IMR-90 (cell line): Measurements from ENCODE around the gene ATG2A. TPM values are rescaled to one million over a fixed set of nuclear protein-coding genes. Genes with fewer than 3 reads are reported as not detected.

Experiments
- ATAC-seq: fragments of 200-7000 bp; cut with Tn5 transposase; 2 replicates; pipeline ENCODE4 v1.9.1; 2020; ENCODE audit warnings: low read depth, mild to moderate bottlenecking, moderate library complexity
- BruUV-seq: library from RNA; stranded (reverse); fragments of 400-500 nt; replicated peaks from 2 replicates; lab custom pipeline; 2021; lab: Mats Ljungman, UMichigan
- CTCF ChIA-PET: fragments of 300-600 bp; formaldehyde crosslinking; extraction: SDS; loops from one replicate; lab custom pipeline; 2021; ENCODE audit warnings: antibody characterized with exemption; lab: Yijun Ruan, JAX
- POLR2A ChIA-PET: fragments of 300-600 bp; sonication (Branson Sonifier 250); formaldehyde crosslinking; loops from one replicate; lab custom pipeline; 2022; ENCODE audit warnings: antibody characterized with exemption; ENCODE audit not compliant: unreplicated experiment; lab: Charles Lee
- DNase-seq: peaks from one replicate; pipeline ENCODE4 v3.0.0; 2013
- H2AFZ ChIP-seq: replicated peaks from 2 replicates; pipeline ENCODE3; 2013; ENCODE audit warnings: low read length, mild to moderate bottlenecking; ENCODE audit not compliant: poor library complexity
- H2AK5ac ChIP-seq: 2 replicates; pipeline ENCODE4 v1.6.1; 2013; ENCODE audit warnings: low read depth, low read length, inconsistent platforms
- H2AK9ac ChIP-seq: replicated peaks from 2 replicates; pipeline ENCODE3; 2013; ENCODE audit warnings: mild to moderate bottlenecking, low read depth, low read length, moderate library complexity; ENCODE audit not compliant: poor library complexity
- H2BK120ac ChIP-seq: 2 replicates; pipeline ENCODE4 v1.6.1; 2013; ENCODE audit warnings: low read depth, low read length, inconsistent platforms
- H2BK15ac ChIP-seq: 3 replicates; pipeline ENCODE4 v1.6.1; 2013; ENCODE audit warnings: low read depth, low read length, inconsistent platforms
- H2BK20ac ChIP-seq: 2 replicates; pipeline ENCODE4 v1.6.1; 2013; ENCODE audit warnings: low read depth, mild to moderate bottlenecking, inconsistent platforms, low read length, moderate library complexity
- H2BK5ac ChIP-seq: 2 replicates; pipeline ENCODE4 v1.6.1; 2013; ENCODE audit warnings: mild to moderate bottlenecking, low read depth, low read length, inconsistent platforms; ENCODE audit not compliant: poor library complexity, severe bottlenecking
- H3K14ac ChIP-seq: replicated peaks from 2 replicates; pipeline ENCODE4 v1.6.1; 2013; ENCODE audit warnings: low read depth, low read length, inconsistent platforms
- H3K18ac ChIP-seq: 2 replicates; pipeline ENCODE4 v1.6.1; 2013; ENCODE audit warnings: low read depth, low read length, control low read depth
- H3K23ac ChIP-seq: 2 replicates; pipeline ENCODE4 v1.6.1; 2013; ENCODE audit warnings: low read depth, low read length, inconsistent platforms
- H3K27ac ChIP-seq: 2 replicates; pipeline ENCODE4 v1.5.1; 2013; ENCODE audit warnings: mild to moderate bottlenecking, control low read depth, low read length; ENCODE audit not compliant: insufficient read depth
- H3K27me3 ChIP-seq: 2 replicates; pipeline ENCODE4 v1.6.1; 2013; ENCODE audit warnings: low read length; ENCODE audit not compliant: control insufficient read depth, insufficient read depth
- H3K36me3 ChIP-seq: 2 replicates; pipeline ENCODE4 v1.6.1; 2013; ENCODE audit warnings: low read length, mixed read lengths; ENCODE audit not compliant: control insufficient read depth, insufficient read depth
- H3K4ac ChIP-seq: 2 replicates; pipeline ENCODE4 v1.6.1; 2013; ENCODE audit warnings: low read depth, low read length, inconsistent platforms
- H3K4me1 ChIP-seq: 2 replicates; pipeline ENCODE4 v1.6.1; 2013; ENCODE audit warnings: low read length, mixed read lengths; ENCODE audit not compliant: control insufficient read depth, insufficient read depth
- H3K4me2 ChIP-seq: 2 replicates; pipeline ENCODE4 v1.6.1; 2013; ENCODE audit warnings: low read depth, mild to moderate bottlenecking, control low read depth, low read length, moderate library complexity
- H3K4me3 ChIP-seq: 2 replicates; pipeline ENCODE4 v1.5.1; 2013; ENCODE audit warnings: low read depth, mild to moderate bottlenecking, control low read depth, low read length, moderate library complexity; ENCODE audit not compliant: insufficient read depth
- H3K56ac ChIP-seq: 2 replicates; pipeline ENCODE4 v1.6.1; 2013; ENCODE audit warnings: low read length, inconsistent platforms; ENCODE audit not compliant: insufficient read depth; ENCODE audit errors: extremely low read depth
- H3K79me1 ChIP-seq, 2 experiments: 2 replicates each; pipeline ENCODE4 v1.6.1; 2013; ENCODE audit warnings: low read length in 2 of 2, inconsistent platforms in 1 of 2, low read depth in 1 of 2
- H3K9ac ChIP-seq: 2 replicates; pipeline ENCODE4 v1.6.1; 2013; ENCODE audit warnings: low read depth, low read length, control low read depth
- H3K9me1 ChIP-seq: 2 replicates; pipeline ENCODE4 v1.6.1; 2013; ENCODE audit warnings: low read length, inconsistent platforms; ENCODE audit not compliant: insufficient read depth
- H3K9me3 ChIP-seq: 2 replicates; pipeline ENCODE4 v1.6.1; 2013; ENCODE audit warnings: low read length; ENCODE audit not compliant: control insufficient read depth, insufficient read depth
- H4K20me1 ChIP-seq: 2 replicates; pipeline ENCODE4 v1.6.1; 2013; ENCODE audit warnings: low read length, inconsistent platforms; ENCODE audit not compliant: insufficient read depth
- H4K5ac ChIP-seq: 2 replicates; pipeline ENCODE4 v1.6.1; 2013; ENCODE audit warnings: mild to moderate bottlenecking, low read depth, low read length, control low read depth
- H4K8ac ChIP-seq, 2 experiments: 2 replicates each; pipeline ENCODE4 v1.6.1; 2013; ENCODE audit warnings: low read depth in 2 of 2, low read length in 2 of 2, control low read depth in 1 of 2, inconsistent platforms in 1 of 2
- H4K91ac ChIP-seq: 2 replicates; pipeline ENCODE4 v1.6.1; 2013; ENCODE audit warnings: low read depth, low read length, inconsistent platforms; ENCODE audit not compliant: insufficient read depth
- BHLHE40 ChIP-seq: fragments of 150-350 bp; IDR thresholded peaks from 2 replicates; pipeline ENCODE4 v1.6.1; 2016; ENCODE audit warnings: mild to moderate bottlenecking, low read depth, low read length
- CEBPB ChIP-seq: IDR thresholded peaks from 2 replicates; pipeline ENCODE4 v1.6.1; 2012; ENCODE audit warnings: low read depth, low read length, improper control_type of control experiment
- CHD1 ChIP-seq: IDR thresholded peaks from 2 replicates; pipeline ENCODE4 v1.6.1; 2012; ENCODE audit warnings: low read depth, low read length, improper control_type of control experiment
- ELK1 ChIP-seq: fragments of 150-350 bp; IDR thresholded peaks from 2 replicates; pipeline ENCODE4 v1.6.1; 2016; ENCODE audit warnings: low read depth, mild to moderate bottlenecking, low read length, moderate library complexity, borderline replicate concordance
- FOS ChIP-seq: fragments of 150-350 bp; IDR thresholded peaks from 2 replicates; pipeline ENCODE4 v1.6.1; 2016; ENCODE audit warnings: low read depth, low read length
- MAFK ChIP-seq: IDR thresholded peaks from 2 replicates; pipeline ENCODE4 v1.6.1; 2012; ENCODE audit warnings: low read depth, low read length, improper control_type of control experiment
- MAZ ChIP-seq: IDR thresholded peaks from 2 replicates; pipeline ENCODE4 v1.6.1; 2012; ENCODE audit warnings: low read depth, mild to moderate bottlenecking, low read length, improper control_type of control experiment, moderate library complexity, borderline replicate concordance
- MXI1 ChIP-seq: IDR thresholded peaks from 2 replicates; pipeline ENCODE4 v1.6.1; 2012; ENCODE audit warnings: low read depth, mild to moderate bottlenecking, low read length, moderate library complexity, borderline replicate concordance
- POLR2A ChIP-seq: IDR thresholded peaks from 2 replicates; pipeline ENCODE4 v1.6.1; 2012; ENCODE audit warnings: mild to moderate bottlenecking, low read depth, low read length
- RAD21 ChIP-seq: IDR thresholded peaks from 2 replicates; pipeline ENCODE4 v1.6.1; 2012; ENCODE audit warnings: low read length, improper control_type of control experiment
- RCOR1 ChIP-seq: IDR thresholded peaks from 2 replicates; pipeline ENCODE4 v1.6.1; 2012; ENCODE audit warnings: mild to moderate bottlenecking, low read length, improper control_type of control experiment; ENCODE audit not compliant: insufficient replicate concordance
- RFX5 ChIP-seq: IDR thresholded peaks from 2 replicates; pipeline ENCODE4 v1.8.0; 2012; ENCODE audit warnings: low read depth, mild to moderate bottlenecking, low read length, moderate library complexity
- SMC3 ChIP-seq: fragments of 150-350 bp; IDR thresholded peaks from 2 replicates; pipeline ENCODE4 v1.6.1; 2016; ENCODE audit warnings: low read depth, mild to moderate bottlenecking, antibody characterized with exemption, low read length, moderate library complexity
- WGBS, 2 experiments: methylation state at CpG; one replicate each; pipeline versions ENCODE4 v1.1.5 to v1.1.7; 2013; ENCODE audit warnings: missing lambda C conversion rate in 2 of 2; ENCODE audit not compliant: insufficient read length in 1 of 2; ENCODE audit errors: extremely low coverage in 2 of 2; 5-methylcytosine and 5-hydroxymethylcytosine counted together
- dilution Hi-C: fragments of 300-500 bp; cut with HindIII; formaldehyde crosslinking; loops from one replicate; pipeline ENCODE4 v1.14.3; 2018; ENCODE audit warnings: low sequenced_read_pairs; ENCODE audit not compliant: unreplicated experiment
- in situ Hi-C: fragments of 300-500 bp; cut with MboI; formaldehyde crosslinking; loops from 3 replicates; pipeline ENCODE4 v1.14.3; 2019; ENCODE audit warnings: low sequenced_read_pairs, inconsistent platforms, mixed read lengths
- intact Hi-C: fragments of 100-400 bp; cut with micrococcal nuclease; formaldehyde crosslinking; loops from 2 replicates; pipeline ENCODE4 v1.10.0; 2022
- polyA plus RNA-seq, 3 experiments: library from polyadenylated mRNA; depleted of rRNA; stranded (reverse); fragments of >200 nt; gene quantifications; 2 replicates each; pipeline ENCODE4 v1.2.3, GENCODE V29; 2012; ENCODE audit warnings: low replicate concordance in 1 of 3
- total RNA-seq: library from RNA; depleted of rRNA; stranded (reverse); fragments of >200 nt; gene quantifications from 2 replicates; pipeline ENCODE4 v1.2.3, GENCODE V29; 2012
- TF ChIP-seq, protein P1 (sequence below): fragments of 150-350 bp; IDR thresholded peaks from 2 replicates; pipeline ENCODE4 v1.6.1; 2017; ENCODE audit warnings: mild to moderate bottlenecking, antibody characterized with exemption, low read length, low read depth
- TF ChIP-seq, protein P2 (sequence below): conservative IDR thresholded peaks from 2 replicates; pipeline ENCODE4 v1.5.1; 2012; ENCODE audit warnings: mild to moderate bottlenecking, low read depth, low read length, improper control_type of control experiment

The ATG2A gene
- total and polyA plus RNA-seq, 2 of the 4 experiments (the other 2 are of a cell fraction), result 3.2 to 10.5 TPM

- Histone ChIP-seq H3K4me1 (peaks cover 4% of the 10 kb centered on the region; the same call in 1 of the 2 replicates), H3K9me1 (no peaks in the 10 kb centered on the region), H3K27me3 (no peaks in the 10 kb centered on the region), H3K4me3 (no peak overlapping the region), H3K56ac (no peak overlapping the region), H3K79me1 (peaks cover 5 to 29% of the 10 kb centered on the region in 2 experiments; a peak in 3 of 4 replicates), H2AFZ (no peak overlapping the region), H2BK5ac (no peak overlapping the region), H3K36me3 (peaks cover 56% of the 10 kb centered on the region), H4K5ac (no peak overlapping the region), H4K20me1 (peaks cover 2% of the 10 kb centered on the region), H2AK5ac (no peak overlapping the region), H2BK120ac (no peak overlapping the region), H3K9me3 (no peaks in the 10 kb centered on the region), H3K18ac (no peak overlapping the region), H3K23ac (no peak overlapping the region), H4K8ac (no peak overlapping the region), H3K14ac (no peak overlapping the region), H3K27ac (no peak overlapping the region), H2BK15ac (no peak overlapping the region), H2BK20ac (no peak overlapping the region), H3K9ac (no peak overlapping the region), H3K4ac (no peak overlapping the region), H3K4me2 (no peak overlapping the region), H4K91ac (no peak overlapping the region), H2AK9ac (no peak overlapping the region)
- BruUV-seq, result no TSS peak
- no CpG with 5 or more reads among the region's 2 CpGs for WGBS, 2 experiments
- POLR2A ChIA-PET, result no interaction called here
- DNase-seq (no peak), ATAC-seq (no peak)
- dilution Hi-C loops, result no loop called here
- intact Hi-C loops, result no loop called here
- no peak for TF ChIP-seq POLR2A
- TF ChIP-seq MAZ, result no peak
- TF ChIP-seq CHD1, result no peak
- no peak for TF ChIP-seq RCOR1
- no peak for TF ChIP-seq ELK1
- TF ChIP-seq RAD21, result no peak
- no peak for TF ChIP-seq MXI1
- no peak for TF ChIP-seq FOS
- no peak for TF ChIP-seq MAFK
- no peak for TF ChIP-seq BHLHE40
- TF ChIP-seq, protein P1, sequence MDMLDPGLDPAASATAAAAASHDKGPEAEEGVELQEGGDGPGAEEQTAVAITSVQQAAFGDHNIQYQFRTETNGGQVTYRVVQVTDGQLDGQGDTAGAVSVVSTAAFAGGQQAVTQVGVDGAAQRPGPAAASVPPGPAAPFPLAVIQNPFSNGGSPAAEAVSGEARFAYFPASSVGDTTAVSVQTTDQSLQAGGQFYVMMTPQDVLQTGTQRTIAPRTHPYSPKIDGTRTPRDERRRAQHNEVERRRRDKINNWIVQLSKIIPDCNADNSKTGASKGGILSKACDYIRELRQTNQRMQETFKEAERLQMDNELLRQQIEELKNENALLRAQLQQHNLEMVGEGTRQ, result no peak
- TF ChIP-seq RFX5, result no peak
- TF ChIP-seq SMC3, result no peak
- TF ChIP-seq, protein P2, sequence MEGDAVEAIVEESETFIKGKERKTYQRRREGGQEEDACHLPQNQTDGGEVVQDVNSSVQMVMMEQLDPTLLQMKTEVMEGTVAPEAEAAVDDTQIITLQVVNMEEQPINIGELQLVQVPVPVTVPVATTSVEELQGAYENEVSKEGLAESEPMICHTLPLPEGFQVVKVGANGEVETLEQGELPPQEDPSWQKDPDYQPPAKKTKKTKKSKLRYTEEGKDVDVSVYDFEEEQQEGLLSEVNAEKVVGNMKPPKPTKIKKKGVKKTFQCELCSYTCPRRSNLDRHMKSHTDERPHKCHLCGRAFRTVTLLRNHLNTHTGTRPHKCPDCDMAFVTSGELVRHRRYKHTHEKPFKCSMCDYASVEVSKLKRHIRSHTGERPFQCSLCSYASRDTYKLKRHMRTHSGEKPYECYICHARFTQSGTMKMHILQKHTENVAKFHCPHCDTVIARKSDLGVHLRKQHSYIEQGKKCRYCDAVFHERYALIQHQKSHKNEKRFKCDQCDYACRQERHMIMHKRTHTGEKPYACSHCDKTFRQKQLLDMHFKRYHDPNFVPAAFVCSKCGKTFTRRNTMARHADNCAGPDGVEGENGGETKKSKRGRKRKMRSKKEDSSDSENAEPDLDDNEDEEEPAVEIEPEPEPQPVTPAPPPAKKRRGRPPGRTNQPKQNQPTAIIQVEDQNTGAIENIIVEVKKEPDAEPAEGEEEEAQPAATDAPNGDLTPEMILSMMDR, result no peak
- TF ChIP-seq CEBPB, result no peak
- CTCF ChIA-PET, result no interaction called here
- in situ Hi-C loops, result no loop called here
These were observed 11.9 kb upstream of the ATG2A start for GRCh38 chr11:64928957-64929356.
